ENCODE results near the gene SCAPER. TPM values are rescaled to one million over a fixed set of nuclear protein-coding genes. Genes with fewer than 3 reads are reported as not detected.

The SCAPER gene
- total RNA-seq, 2 experiments from 2014 or later, result 10.4 to 22.3 TPM

DNA sequence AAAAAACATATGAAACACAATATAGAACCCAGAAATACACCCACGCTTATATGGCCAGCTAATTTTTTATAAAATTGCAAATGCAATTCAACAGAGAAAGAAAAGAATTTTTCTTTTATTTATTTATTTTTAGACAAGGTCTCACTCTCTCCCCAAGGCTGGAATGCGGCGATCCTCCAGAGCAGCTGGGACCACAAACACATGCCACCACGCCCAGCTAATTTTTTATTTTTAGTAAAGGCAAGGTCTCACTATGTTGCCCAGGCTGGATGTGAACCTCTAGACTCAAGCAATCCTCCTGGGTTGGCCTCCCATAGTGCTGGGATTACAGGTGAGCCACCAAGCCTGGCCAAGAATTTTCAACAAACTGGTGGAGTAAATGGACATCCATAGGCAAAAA lies 117.9 kb downstream of the SCAPER start:
- POLR2A ChIA-PET, result interaction anchor here (0.6 kb wide), 2 partner anchors 72 to 622 kb away, joined by 3 read pairs; no protein-coding TSS in a partner anchor
- H3K4me3 ChIP-seq (ENCODE audit: low read depth, low read length, poor library complexity, severe bottlenecking), result no peak overlapping the region
- no peak overlapping the region for H3K4me2 ChIP-seq (ENCODE audit: low read length)
- TF ChIP-seq, protein P1, sequence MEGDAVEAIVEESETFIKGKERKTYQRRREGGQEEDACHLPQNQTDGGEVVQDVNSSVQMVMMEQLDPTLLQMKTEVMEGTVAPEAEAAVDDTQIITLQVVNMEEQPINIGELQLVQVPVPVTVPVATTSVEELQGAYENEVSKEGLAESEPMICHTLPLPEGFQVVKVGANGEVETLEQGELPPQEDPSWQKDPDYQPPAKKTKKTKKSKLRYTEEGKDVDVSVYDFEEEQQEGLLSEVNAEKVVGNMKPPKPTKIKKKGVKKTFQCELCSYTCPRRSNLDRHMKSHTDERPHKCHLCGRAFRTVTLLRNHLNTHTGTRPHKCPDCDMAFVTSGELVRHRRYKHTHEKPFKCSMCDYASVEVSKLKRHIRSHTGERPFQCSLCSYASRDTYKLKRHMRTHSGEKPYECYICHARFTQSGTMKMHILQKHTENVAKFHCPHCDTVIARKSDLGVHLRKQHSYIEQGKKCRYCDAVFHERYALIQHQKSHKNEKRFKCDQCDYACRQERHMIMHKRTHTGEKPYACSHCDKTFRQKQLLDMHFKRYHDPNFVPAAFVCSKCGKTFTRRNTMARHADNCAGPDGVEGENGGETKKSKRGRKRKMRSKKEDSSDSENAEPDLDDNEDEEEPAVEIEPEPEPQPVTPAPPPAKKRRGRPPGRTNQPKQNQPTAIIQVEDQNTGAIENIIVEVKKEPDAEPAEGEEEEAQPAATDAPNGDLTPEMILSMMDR (conservative IDR thresholded peaks at IDR 0.05; ENCODE audit: low read length), result no peak
- TF ChIP-seq EZH2phosphoT487 (IDR thresholded peaks at IDR 0.05; ENCODE audit: borderline replicate concordance, low read depth, low read length), result no peak
- no peak overlapping the region for H2AFZ ChIP-seq (ENCODE audit: low read length)
- H3K9me2 ChIP-seq (ENCODE audit: insufficient read depth, low read length), result no peaks in the 10 kb centered on the region
- peaks cover 5% of the 10 kb centered on the region; the same call in 1 of the 2 replicates for H3K9me3 ChIP-seq (ENCODE audit: low read length)
- intact Hi-C loops (cut with micrococcal nuclease; ENCODE audit: unreplicated experiment), result no loop called here
- H3K36me3 ChIP-seq (ENCODE audit: insufficient read depth, low read length), result no peaks in the 10 kb centered on the region; the same call in 1 of the 2 replicates
- DNase-seq (ENCODE audit: low spot score), result no peak
- no peaks in the 10 kb centered on the region for H3K79me2 ChIP-seq (ENCODE audit: insufficient read depth, low read depth, low read length)
- CTCF ChIA-PET (ENCODE audit: unreplicated experiment), result no interaction called here
- H3K27ac ChIP-seq (ENCODE audit: low read depth, low read length, poor library complexity, severe bottlenecking), result no peak overlapping the region
- H4K20me1 ChIP-seq (ENCODE audit: insufficient read depth, low read length), result no peaks in the 10 kb centered on the region
- BruUV-seq (replicated peaks), result no TSS peak
- H3K4me1 ChIP-seq (ENCODE audit: insufficient read depth, low read length, poor library complexity, severe bottlenecking), result no peaks in the 10 kb centered on the region

DNA sequence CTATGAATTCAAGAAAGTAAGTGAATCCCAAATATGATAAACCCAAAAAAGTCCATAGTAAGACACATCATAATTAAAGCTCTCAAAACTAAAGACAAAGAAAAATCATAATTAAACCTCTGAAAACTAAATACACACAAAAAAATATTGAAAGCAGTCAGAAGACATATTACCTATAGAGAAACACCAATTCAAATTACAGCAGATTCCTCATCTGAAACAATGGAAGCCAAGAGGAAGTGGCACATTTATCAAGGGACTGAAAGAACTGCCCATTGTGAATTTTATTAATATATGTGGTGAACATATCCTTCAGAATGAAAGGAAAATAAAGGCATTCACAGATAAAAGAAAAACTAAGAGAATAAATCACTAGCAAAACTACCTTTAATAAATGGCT lies 128.2 kb downstream of the SCAPER start:
- Histone ChIP-seq H3K9me2 (ENCODE audit: insufficient read depth, low read length) (no peaks in the 10 kb centered on the region), H4K20me1 (ENCODE audit: insufficient read depth, low read length) (no peaks in the 10 kb centered on the region), H3K9me3 (ENCODE audit: low read length) (peaks cover 6% of the 10 kb centered on the region; the same call in 1 of the 2 replicates), H3K79me2 (ENCODE audit: insufficient read depth, low read depth, low read length) (no peaks in the 10 kb centered on the region), H3K4me1 (ENCODE audit: insufficient read depth, low read length, poor library complexity, severe bottlenecking) (no peaks in the 10 kb centered on the region), H3K4me3 (ENCODE audit: low read depth, low read length, poor library complexity, severe bottlenecking) (no peak overlapping the region), H2AFZ (ENCODE audit: low read length) (no peak overlapping the region), H3K27ac (ENCODE audit: low read depth, low read length, poor library complexity, severe bottlenecking) (no peak overlapping the region), H3K4me2 (ENCODE audit: low read length) (no peak overlapping the region), H3K36me3 (ENCODE audit: insufficient read depth, low read length) (no peaks in the 10 kb centered on the region; the same call in 1 of the 2 replicates)
- TF ChIP-seq, protein P1 (conservative IDR thresholded peaks at IDR 0.05; ENCODE audit: low read length), result no peak
- TF ChIP-seq EZH2phosphoT487 (IDR thresholded peaks at IDR 0.05; ENCODE audit: borderline replicate concordance, low read depth, low read length), result no peak
- ChIA-PET POLR2A (no interaction called here), CTCF (ENCODE audit: unreplicated experiment) (no interaction called here)
- no TSS peak for BruUV-seq (replicated peaks)
- intact Hi-C loops (cut with micrococcal nuclease; ENCODE audit: unreplicated experiment), result no loop called here
- no peak for DNase-seq (ENCODE audit: low spot score)

DNA sequence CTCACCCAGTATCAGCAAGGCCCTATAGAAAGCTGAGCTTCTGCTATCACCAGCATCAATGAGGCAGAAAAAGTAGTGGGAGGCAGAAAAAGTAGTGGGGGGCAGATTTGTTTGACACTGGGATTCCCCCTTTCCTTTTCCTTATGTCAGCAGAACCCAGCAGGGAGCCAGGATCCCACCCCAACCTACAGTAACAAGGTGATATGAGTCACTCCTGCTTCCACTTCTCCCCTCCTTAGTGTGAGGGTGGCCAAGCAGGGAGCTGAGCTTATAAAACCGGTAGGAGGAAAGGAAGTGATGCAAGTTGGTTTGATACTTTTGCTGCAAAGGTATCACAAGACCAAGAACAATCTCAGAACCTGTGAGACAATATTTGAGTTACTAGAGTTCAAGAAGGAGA lies 128.7 kb downstream of the SCAPER start:
- Histone ChIP-seq H3K4me1 (ENCODE audit: insufficient read depth, low read length, poor library complexity, severe bottlenecking) (no peaks in the 10 kb centered on the region), H3K9me3 (ENCODE audit: low read length) (peaks cover 6% of the 10 kb centered on the region; the same call in 1 of the 2 replicates), H3K27ac (ENCODE audit: low read depth, low read length, poor library complexity, severe bottlenecking) (no peak overlapping the region), H4K20me1 (ENCODE audit: insufficient read depth, low read length) (no peaks in the 10 kb centered on the region), H2AFZ (ENCODE audit: low read length) (no peak overlapping the region), H3K9me2 (ENCODE audit: insufficient read depth, low read length) (no peaks in the 10 kb centered on the region), H3K4me3 (ENCODE audit: low read depth, low read length, poor library complexity, severe bottlenecking) (no peak overlapping the region), H3K4me2 (ENCODE audit: low read length) (no peak overlapping the region), H3K79me2 (ENCODE audit: insufficient read depth, low read depth, low read length) (no peaks in the 10 kb centered on the region), H3K36me3 (ENCODE audit: insufficient read depth, low read length) (no peaks in the 10 kb centered on the region; the same call in 1 of the 2 replicates)
- POLR2A ChIA-PET, result no interaction called here
- DNase-seq (ENCODE audit: low spot score), result no peak
- TF ChIP-seq EZH2phosphoT487 (IDR thresholded peaks at IDR 0.05; ENCODE audit: borderline replicate concordance, low read depth, low read length), result no peak
- TF ChIP-seq, protein P1 (conservative IDR thresholded peaks at IDR 0.05; ENCODE audit: low read length), result no peak
- BruUV-seq (replicated peaks), result no TSS peak
- intact Hi-C loops (cut with micrococcal nuclease; ENCODE audit: unreplicated experiment), result no loop called here
- CTCF ChIA-PET (ENCODE audit: unreplicated experiment), result no interaction called here

Measured in OCI-LY7 (cell line).